GM21786 (cell line): ENCODE results near the gene VAV3.
"Not testable (repeated sequence)": the region's sequence is repeated elsewhere in the genome, so short reads cannot be mapped to it uniquely, and the experiment has no call there.

Experiments
- ATAC-seq: cut with Tn5 transposase; IDR thresholded peaks from one replicate; pipeline ENCODE4 v1.9.1; 2021; ENCODE audit not compliant: unreplicated experiment

The VAV3 gene

DNA sequence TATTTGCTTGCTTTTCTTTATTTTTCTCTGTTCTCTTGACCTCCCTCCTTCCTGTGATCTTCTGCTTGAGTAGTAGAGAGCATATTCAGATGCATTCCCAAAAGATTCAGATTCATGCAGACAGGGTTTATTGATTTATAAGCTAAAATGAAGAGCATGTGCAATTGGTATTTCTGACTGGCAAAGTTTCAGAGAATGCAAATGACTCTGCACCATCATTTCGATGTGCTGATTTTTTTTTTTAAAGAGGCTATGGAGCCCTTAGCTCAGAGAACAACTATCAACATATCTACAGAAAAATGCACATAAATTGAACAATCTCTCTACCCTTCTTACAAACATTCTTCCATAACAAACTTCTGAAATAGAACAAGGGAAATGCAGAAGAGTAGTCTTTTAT lies 312.0 kb downstream of the VAV3 start:
- no peak for ATAC-seq

- not testable (repeated sequence) for ATAC-seq
Measured at GRCh38 chr1:107650825-107651224, 314.2 kb downstream of the VAV3 start.

DNA sequence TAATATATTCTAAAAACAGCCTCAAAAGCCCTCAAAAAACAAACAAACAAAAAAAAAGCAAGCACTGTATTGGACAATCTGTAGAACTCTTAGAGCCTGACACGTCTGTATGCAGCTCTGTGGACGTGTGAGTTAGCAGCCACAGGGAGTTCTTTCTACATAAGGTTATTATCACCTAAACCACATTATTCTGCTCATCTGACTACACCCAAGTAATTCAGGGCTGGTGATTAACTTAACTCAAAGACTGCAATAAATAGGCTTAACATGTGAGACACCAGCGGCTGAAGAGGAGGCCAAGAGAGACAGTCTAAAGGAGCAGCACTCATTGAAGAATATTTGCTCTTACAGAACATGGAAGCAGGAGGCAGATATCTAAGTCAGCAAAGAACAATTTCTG lies 316.0 kb downstream of the VAV3 start:
- ATAC-seq: no peak

- no peak for ATAC-seq
Measured at GRCh38 chr1:107648071-107648470, 316.9 kb downstream of the VAV3 start.

GRCh38 chr1:107647012-107647411 lies 318.0 kb downstream of the VAV3 start:
- ATAC-seq: no peak

DNA sequence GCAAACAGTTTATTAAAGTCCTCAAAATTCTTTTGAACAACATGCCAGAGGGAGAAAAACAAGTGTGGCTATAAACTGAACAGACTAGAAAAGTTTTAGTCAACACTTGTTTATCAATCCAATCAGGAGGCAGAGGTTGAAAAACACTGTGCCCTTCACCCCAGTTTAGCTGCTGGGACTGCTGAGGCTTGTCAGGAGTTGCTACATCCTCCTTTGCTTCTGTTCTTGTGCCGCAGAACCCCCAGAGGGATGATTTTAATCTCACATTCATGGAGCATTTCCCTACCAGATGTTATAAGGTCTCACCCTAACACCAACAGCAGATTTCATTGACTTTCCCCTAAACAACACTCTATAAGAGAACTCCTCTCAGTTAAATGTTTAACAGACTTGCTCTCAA lies 321.2 kb downstream of the VAV3 start:
- ATAC-seq: no peak

GRCh38 chr1:107640207-107640606 lies 324.8 kb downstream of the VAV3 start:
- ATAC-seq: no peak

DNA sequence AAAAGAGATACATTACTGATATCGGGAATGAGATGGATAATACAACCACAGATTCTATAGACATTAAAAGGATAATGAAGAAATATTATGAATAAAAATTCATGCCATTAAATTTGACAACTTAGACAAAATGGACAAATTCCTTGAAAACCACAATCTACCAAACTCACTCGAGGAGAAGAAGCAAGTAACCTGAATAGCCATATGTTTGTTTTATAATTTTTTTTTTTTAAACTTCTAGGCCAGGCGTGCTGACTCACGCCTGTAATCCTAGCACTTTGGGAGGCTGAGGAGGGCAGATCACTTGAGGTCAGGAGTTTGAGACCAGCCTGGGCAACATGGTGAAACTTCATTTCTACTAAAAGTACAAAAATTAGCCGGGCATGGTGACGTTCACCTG lies 327.9 kb downstream of the VAV3 start:
- no peak for ATAC-seq

DNA sequence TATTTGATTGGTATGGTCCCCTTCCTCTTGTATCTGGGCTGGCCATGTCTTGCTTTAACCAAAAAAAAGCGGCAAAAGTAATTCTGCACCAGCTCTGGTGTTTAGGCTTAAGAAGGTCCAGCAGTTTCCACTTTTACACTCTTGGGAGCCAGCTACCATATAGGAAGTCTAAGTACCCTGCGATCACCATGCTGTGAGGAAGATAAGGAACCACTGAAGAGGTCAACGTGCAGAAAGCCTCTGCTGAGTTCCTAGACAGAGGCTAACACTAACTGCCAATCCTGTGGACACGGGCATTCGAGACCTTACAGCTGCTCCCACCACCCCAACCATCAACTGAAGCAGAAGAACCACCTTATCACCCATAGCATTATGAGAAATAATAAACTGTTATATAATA lies 331.4 kb downstream of the VAV3 start:
- no peak for ATAC-seq

- no peak for ATAC-seq
Measured at GRCh38 chr1:107626073-107626796, 338.7 kb downstream of the VAV3 start.

DNA sequence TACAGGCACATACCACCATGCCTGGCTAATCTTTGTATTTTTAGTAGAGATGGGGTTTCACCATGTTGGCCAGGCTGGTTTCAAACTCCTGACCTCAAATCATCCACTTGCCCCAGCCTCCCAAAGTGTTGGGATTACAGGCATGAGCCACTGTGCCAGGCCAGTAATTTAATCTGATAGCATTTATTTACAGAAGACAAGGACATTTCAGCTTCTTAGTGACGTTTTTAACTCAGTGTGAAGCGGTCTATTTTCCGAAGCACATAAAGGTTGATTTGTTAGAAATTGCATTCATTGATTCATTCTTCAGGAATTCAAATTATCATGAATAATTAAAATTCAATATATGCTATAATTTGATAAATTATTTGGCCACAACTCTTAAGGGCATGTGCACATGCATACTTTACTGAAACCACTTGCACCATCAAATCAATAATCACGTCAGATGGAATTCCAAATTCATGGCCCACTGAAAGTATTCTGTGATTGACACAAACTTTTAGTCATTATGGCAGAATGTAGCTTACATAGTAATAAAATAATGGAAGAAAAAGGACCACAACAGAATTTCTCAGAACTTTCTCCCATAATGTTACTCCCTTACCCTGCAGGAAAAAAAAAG lies 339.5 kb downstream of the VAV3 start:
- no peak for ATAC-seq

DNA sequence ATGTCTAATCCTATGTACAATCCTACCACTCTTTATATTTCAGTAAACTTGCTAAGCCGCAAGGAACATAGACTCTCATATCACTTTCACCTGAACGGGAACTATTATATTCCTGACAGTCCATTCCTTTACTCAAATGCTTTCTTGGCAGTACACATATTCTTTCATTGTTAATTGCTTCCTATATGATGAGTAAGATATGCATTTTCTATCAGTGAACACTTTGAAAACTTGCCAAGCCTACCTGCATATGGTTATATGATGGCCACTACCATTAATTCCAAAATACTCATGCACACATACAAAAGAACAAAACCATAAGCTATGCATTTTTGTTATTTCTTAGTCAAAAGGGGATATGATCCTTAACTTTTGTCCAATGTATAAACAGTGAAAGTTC lies 341.5 kb downstream of the VAV3 start:
- ATAC-seq: no peak

DNA sequence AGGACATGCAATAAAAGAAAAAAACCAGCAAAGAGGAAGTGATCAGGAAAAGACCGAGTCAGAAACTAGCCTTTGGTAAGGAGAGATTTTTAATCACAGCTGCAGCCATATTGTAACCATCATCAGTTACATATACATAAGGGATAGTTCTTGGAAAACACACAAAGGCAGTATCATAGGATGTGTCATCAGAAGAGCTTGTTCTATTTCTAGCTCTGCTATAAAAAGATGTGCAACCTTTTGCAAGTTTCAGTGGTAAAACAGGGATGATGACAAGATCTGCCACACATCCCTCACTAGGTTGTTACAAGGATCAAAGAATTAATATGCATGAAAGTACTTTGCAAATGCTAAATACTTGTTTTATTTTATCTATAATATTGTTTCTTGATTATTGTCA lies 342.0 kb downstream of the VAV3 start:
- ATAC-seq: no peak

GRCh38 chr1:107622535-107622934 lies 342.4 kb downstream of the VAV3 start:
- ATAC-seq: no peak

- ATAC-seq: no peak
Measured at GRCh38 chr1:107620753-107621152, 344.2 kb downstream of the VAV3 start.

DNA sequence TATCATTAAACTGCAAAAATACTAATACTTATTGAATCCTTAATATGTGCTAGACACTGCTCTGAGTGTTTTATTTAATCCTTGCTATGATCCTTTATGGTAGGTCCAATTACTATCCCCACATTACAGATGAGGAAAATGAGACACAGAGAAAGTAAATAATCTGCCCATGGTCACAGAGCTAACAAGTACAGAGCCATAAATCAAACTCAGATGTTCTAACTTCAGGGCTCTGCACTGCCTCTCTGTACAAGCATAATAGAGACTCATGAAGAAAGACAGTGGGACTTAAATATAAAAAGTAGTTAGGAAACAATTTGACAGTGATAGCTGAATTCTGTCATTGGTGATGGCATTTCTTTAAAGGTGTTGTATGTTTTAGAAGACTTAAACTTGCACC lies 346.4 kb downstream of the VAV3 start:
- no peak for ATAC-seq

- ATAC-seq: no peak
Measured at GRCh38 chr1:107617921-107618320, 347.1 kb downstream of the VAV3 start.

DNA sequence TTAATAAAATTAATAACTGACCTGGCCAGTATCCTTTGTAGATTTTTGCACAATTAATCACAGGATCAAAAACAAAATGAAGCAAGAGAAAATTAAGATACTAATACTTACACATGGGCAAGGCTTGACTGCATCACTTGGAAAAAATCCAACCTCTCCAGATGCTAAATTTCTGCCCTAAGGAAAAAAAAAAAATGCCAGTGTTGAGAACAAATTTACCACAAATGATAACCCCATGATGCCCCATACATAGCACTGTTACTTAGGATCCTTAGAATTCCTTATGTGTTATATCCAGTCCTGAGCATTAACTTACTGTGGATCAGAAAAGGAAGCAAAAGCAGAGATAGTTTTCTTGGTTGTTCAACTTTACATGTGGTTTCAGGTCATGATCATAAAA lies 347.5 kb downstream of the VAV3 start:
- no peak for ATAC-seq

DNA sequence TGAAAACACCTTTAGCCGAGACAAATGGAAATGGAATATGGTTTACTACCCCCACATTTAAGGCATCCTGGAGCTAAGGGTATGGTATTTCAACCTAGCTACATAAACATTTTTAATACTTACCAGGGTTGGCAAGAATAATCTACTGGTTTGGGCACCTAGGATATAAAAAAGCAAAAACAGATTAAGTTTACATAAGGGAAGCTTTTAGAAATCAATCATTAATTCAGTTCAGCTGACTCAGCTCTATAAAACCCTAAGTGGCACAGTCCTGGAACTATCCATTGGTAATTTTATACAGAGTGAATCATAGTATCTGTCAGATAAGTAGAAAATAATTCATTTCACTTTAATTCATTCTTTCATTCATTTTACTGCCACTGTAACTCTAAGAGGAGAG lies 355.2 kb downstream of the VAV3 start:
- ATAC-seq: no peak

- ATAC-seq: no peak
Measured at GRCh38 chr1:107604825-107605224, 360.2 kb downstream of the VAV3 start.

DNA sequence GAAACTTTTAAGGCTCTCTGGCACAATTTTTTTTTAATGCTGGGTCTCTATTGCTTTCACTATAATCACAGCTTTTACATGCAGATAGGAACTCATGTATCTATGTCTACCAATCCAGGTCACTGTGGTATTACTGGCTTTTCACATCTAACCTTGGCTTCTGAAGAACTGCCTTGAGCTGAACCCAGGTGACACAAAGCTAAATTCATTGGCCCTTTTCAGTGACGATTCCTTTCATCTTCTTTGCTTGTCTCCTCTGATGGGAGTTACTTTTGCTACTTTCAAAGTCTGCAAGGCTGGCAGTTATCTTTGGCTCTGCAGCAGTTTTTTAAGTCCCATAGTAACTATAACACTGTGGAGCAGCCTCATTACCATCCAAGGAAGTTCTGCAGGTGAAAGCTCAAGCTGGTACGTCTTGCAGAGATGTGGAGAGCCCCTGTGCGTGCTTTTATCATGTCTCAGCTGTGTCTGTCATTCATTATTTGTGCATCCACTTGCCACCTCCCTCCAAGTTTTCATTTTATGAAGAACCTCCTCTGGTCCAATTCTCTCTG lies 364.3 kb downstream of the VAV3 start:
- ATAC-seq: no peak

- ATAC-seq: no peak
Measured at GRCh38 chr1:107599220-107599619, 365.8 kb downstream of the VAV3 start.

DNA sequence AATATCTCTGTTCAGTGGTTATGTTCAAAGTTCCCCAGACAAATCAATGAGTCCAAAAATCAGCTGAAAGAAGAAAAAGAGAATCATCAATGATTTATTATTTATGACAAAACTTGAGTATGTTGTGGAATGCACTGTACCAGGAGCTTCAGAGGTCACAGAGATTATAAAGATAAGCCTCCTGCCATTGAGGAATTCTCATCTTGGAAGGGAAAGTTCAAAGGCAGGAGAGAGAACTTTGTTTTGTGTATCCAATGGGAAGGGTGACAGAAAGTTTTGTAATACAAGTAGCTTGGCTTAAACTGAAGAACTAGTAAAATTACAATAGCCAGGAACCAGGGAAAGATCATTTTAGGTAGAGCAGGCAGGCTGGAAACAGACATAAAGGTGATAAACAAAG lies 367.7 kb downstream of the VAV3 start:
- no peak for ATAC-seq
